NT2/D1 (cell line): ENCODE data around the gene GRK5.

Experiments used
- DNase-seq: peaks from one replicate; pipeline ENCODE4 v3.0.0-alpha.2; 2011; ENCODE audit warnings: low read depth, low spot score
- H3K27me3 ChIP-seq: 2 replicates; pipeline ENCODE4 v1.6.0; 2011; ENCODE audit warnings: mild to moderate bottlenecking; ENCODE audit not compliant: insufficient read length, insufficient read depth
- H3K36me3 ChIP-seq: 2 replicates; pipeline ENCODE4 v1.6.1; 2011; ENCODE audit warnings: mild to moderate bottlenecking, low read length, mixed read lengths; ENCODE audit not compliant: insufficient read depth, insufficient read length
- H3K4me1 ChIP-seq: 2 replicates; pipeline ENCODE4 v1.5.1; 2011; ENCODE audit not compliant: insufficient read depth, insufficient read length
- H3K4me3 ChIP-seq: 2 replicates; pipeline ENCODE4 v1.5.1; 2011; ENCODE audit warnings: low read depth; ENCODE audit not compliant: insufficient read length
- H3K9ac ChIP-seq: 2 replicates; pipeline ENCODE4 v1.6.0; 2011; ENCODE audit warnings: low read depth; ENCODE audit not compliant: insufficient read length
- H3K9me3 ChIP-seq: 2 replicates; pipeline ENCODE4 v1.5.1; 2011; ENCODE audit warnings: mild to moderate bottlenecking, low read length; ENCODE audit not compliant: insufficient read depth
- SUZ12 ChIP-seq: IDR thresholded peaks from 2 replicates; pipeline ENCODE4 v1.6.1; 2011; ENCODE audit not compliant: insufficient read length, insufficient read depth; ENCODE audit errors: extremely low read depth
- YY1 ChIP-seq: IDR thresholded peaks from 2 replicates; pipeline ENCODE4 v1.6.1; 2011; ENCODE audit not compliant: insufficient read length, insufficient read depth
- ZNF274 ChIP-seq: IDR thresholded peaks from 2 replicates; pipeline ENCODE4 v1.6.1; 2011; ENCODE audit warnings: mild to moderate bottlenecking, low read depth, low read length

The GRK5 gene

GRCh38 chr10:119465085-119465484 lies 257.7 kb downstream of the GRK5 start:
- Histone ChIP-seq H3K4me3 (no peak overlapping the region), H3K9ac (no peak overlapping the region), H3K27me3 (peaks cover 37% of the 10 kb centered on the region), H3K9me3 (peaks cover 14% of the 10 kb centered on the region; the same call in 1 of the 2 replicates), H3K4me1 (peaks cover 2% of the 10 kb centered on the region), H3K36me3 (no peaks in the 10 kb centered on the region)
- TF ChIP-seq YY1, result no peak
- TF ChIP-seq SUZ12, result no peak
- no peak for TF ChIP-seq ZNF274
- no peak for DNase-seq

DNA sequence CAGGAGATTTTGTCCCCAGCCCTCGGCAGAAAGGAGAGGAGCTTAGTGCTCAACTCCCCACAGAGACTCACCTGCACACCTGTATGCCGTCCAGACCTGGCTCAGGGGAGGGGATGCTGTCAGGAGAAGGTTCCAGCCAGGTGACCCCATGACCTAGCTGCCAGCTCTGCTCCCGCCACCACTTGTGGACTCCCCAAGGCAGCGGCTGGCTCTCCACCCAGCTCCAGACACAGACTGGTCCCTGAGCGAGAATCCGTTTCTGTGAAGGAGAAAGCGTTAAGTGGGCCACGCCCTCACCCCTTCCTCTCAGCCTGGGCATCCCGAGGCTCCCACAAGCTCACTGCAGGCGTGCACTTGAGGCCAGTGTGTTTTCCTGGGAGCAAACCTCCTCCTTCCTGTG lies 258.7 kb downstream of the GRK5 start:
- H3K36me3 ChIP-seq, result no peaks in the 10 kb centered on the region
- no peak for DNase-seq
- peaks cover 47% of the 10 kb centered on the region for H3K27me3 ChIP-seq
- peaks cover 14% of the 10 kb centered on the region; the same call in 1 of the 2 replicates for H3K9me3 ChIP-seq
- H3K4me3 ChIP-seq, result no peak overlapping the region
- peaks cover 2% of the 10 kb centered on the region for H3K4me1 ChIP-seq
- TF ChIP-seq YY1 (no peak), SUZ12 (no peak), ZNF274 (no peak)
- H3K9ac ChIP-seq, result no peak overlapping the region

DNA sequence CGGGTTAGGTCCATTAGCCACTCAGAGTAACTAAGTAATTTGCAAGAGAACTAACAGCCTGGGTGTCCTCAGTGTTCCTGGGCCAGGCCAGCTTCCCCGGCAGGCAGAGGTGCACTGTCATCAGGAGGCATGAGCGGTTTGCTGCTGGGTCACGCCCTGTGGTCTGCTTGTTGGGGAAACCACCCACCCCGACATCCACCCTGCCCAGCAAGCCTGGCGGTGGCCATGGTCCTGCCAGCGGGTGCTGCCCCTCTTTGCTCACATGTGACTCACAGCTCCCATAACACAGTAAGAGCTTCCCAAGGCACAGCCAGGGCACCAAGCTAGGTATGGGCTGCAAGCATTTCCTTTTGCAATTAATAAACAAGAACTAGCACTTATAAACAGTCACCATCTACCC lies 259.3 kb downstream of the GRK5 start:
- H3K4me1 ChIP-seq, result peaks cover 2% of the 10 kb centered on the region
- DNase-seq, result no peak
- no peaks in the 10 kb centered on the region for H3K36me3 ChIP-seq
- no peak overlapping the region for H3K9ac ChIP-seq
- no peak for TF ChIP-seq ZNF274
- TF ChIP-seq SUZ12, result no peak
- no peak for TF ChIP-seq YY1
- peaks cover 14% of the 10 kb centered on the region; the same call in 1 of the 2 replicates for H3K9me3 ChIP-seq
- peaks cover 53% of the 10 kb centered on the region for H3K27me3 ChIP-seq
- H3K4me3 ChIP-seq, result no peak overlapping the region

DNA sequence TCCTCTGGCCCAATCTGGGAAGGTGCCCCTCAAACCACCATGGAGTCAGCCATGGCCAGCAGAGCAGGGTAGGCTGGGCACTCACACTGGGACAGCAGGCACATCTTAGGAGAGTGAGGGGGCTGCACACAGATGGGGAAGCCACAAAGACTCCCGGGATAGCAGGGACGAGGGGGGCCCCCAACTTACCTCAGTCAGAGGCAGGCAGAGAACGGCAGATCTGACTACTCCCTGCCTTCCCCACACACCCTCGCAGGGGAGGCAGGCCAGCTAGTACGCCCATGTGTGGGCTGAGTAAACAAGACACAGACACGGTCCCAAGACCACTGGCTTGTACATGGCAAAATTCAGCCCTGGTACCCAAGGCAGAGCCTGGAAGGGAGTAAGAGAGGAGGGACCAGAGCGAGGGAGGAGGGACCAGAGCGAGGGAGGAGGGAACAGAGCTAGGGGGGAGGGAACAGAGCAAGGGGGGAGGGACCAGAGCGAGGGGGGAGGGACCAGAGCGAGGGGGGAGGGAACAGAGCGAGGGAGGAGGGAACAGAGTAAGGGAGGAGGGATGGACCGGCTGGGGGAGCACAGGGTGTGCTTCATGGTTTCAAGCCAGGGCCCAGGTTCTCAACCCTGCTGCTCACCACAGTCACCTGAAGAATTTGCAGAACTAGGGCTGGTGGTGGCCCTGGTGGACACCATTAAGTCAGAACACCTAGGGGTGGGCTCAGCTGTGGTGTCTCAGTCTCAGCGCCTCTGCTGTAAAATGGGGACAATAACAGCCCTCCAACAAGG lies 261.4 kb downstream of the GRK5 start:
- no peak overlapping the region for H3K9ac ChIP-seq
- TF ChIP-seq YY1 (no peak), ZNF274 (no peak), SUZ12 (no peak)
- peaks cover 66% of the 10 kb centered on the region for H3K27me3 ChIP-seq
- H3K4me3 ChIP-seq, result no peak overlapping the region
- no peak for DNase-seq
- peaks cover 2% of the 10 kb centered on the region for H3K4me1 ChIP-seq
- H3K36me3 ChIP-seq, result no peaks in the 10 kb centered on the region
- 0 out of 2 replicates have a peak, but pooled peaks cover under 1% of the 10 kb centered on the region for H3K9me3 ChIP-seq

DNA sequence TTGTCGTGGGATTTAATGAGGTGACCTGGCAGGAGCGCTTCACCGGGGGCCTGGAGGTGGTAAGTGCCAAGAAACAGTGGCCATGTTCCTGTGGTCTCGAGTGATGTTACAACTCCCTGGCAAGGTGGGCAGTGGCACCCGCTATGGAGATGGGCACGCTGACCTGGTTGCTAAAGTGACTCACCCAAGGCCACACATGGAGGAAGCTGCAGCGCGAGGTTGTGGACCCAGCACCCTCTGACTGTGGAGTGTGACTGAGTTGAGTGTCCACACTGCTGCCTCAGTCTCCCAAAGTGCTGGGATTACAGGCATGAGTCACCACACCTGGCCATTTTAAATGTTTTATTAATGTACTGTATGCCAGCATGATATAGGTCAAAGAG lies 261.9 kb downstream of the GRK5 start:
- Histone ChIP-seq H3K4me3 (no peak overlapping the region), H3K27me3 (peaks cover 72% of the 10 kb centered on the region), H3K9me3 (no peaks in the 10 kb centered on the region), H3K4me1 (peaks cover 2% of the 10 kb centered on the region), H3K36me3 (no peaks in the 10 kb centered on the region), H3K9ac (no peak overlapping the region)
- TF ChIP-seq SUZ12, result no peak
- no peak for TF ChIP-seq YY1
- no peak for TF ChIP-seq ZNF274
- no peak for DNase-seq

- Histone ChIP-seq H3K27me3 (peaks cover 77% of the 10 kb centered on the region), H3K36me3 (no peaks in the 10 kb centered on the region), H3K4me3 (no peak overlapping the region), H3K9me3 (no peaks in the 10 kb centered on the region), H3K9ac (no peak overlapping the region), H3K4me1 (peaks cover 2% of the 10 kb centered on the region)
- no peak for DNase-seq
- TF ChIP-seq SUZ12 (no peak), YY1 (no peak), ZNF274 (no peak)
Observed at GRCh38 chr10:119469846-119470245, 262.5 kb downstream of the GRK5 start.

DNA sequence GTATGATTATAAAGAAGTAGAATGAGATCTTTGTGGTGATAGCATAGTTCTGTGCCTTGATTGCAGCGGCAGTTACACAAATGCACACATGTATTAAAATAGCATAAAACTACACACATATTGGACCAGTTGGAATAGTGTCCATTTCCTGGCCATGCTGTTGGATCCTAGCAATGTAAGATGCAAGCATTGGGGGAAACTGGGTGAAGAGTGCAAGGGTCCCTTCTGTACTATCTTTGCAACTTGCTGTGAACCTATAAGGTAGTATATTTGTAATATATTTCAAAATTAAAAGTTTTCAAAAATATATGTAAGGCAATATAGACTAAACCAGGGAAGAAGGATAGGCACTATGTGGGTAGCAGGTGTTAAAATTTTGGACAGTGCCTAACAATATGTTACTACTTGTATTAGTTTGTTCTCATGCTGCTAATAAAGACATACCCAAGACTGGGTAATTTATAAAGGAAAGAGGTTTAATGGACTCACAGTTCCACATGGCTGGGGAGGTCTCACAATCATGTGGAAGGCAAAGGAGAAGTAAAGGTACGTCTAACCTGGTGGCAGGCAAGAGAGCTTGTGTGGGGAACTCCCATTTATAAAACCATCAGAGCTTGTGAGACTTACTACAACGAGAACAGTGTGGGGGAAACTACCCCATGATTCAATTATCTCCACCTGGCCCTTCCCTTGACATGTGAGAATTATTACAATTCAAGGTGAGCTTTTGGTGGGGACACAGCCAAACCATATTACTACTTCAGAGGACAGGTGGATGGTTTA lies 263.7 kb downstream of the GRK5 start:
- H3K9ac ChIP-seq, result no peak overlapping the region
- H3K4me1 ChIP-seq, result peaks cover 2% of the 10 kb centered on the region
- peaks cover 79% of the 10 kb centered on the region for H3K27me3 ChIP-seq
- H3K9me3 ChIP-seq, result no peaks in the 10 kb centered on the region
- DNase-seq, result no peak
- no peak for TF ChIP-seq ZNF274
- TF ChIP-seq SUZ12, result no peak
- H3K36me3 ChIP-seq, result no peaks in the 10 kb centered on the region
- H3K4me3 ChIP-seq, result no peak overlapping the region
